ENCODE data around the gene TIMM9. TPM values are rescaled to one million over a fixed set of nuclear protein-coding genes. Genes with fewer than 3 reads are reported as not detected.

TIMM9 gene
- total RNA-seq, 4 donors from 2014 or later = 35.4 to 57.8 (median 47.3) TPM

- TF ChIP-seq, protein P1, sequence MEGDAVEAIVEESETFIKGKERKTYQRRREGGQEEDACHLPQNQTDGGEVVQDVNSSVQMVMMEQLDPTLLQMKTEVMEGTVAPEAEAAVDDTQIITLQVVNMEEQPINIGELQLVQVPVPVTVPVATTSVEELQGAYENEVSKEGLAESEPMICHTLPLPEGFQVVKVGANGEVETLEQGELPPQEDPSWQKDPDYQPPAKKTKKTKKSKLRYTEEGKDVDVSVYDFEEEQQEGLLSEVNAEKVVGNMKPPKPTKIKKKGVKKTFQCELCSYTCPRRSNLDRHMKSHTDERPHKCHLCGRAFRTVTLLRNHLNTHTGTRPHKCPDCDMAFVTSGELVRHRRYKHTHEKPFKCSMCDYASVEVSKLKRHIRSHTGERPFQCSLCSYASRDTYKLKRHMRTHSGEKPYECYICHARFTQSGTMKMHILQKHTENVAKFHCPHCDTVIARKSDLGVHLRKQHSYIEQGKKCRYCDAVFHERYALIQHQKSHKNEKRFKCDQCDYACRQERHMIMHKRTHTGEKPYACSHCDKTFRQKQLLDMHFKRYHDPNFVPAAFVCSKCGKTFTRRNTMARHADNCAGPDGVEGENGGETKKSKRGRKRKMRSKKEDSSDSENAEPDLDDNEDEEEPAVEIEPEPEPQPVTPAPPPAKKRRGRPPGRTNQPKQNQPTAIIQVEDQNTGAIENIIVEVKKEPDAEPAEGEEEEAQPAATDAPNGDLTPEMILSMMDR (IDR thresholded peaks at IDR 0.05; ENCODE audit: low read depth) = no peak
Observed at GRCh38 chr14:58426670-58427280, 556 bp downstream of the TIMM9 start.

GRCh38 chr14:58415636-58416547 lies 11.4 kb downstream of the TIMM9 start:
- TF ChIP-seq, protein P1 (IDR thresholded peaks at IDR 0.05; ENCODE audit: low read depth) = no peak

- TF ChIP-seq, protein P1 (IDR thresholded peaks at IDR 0.05; ENCODE audit: low read depth) = no peak
Observed at GRCh38 chr14:58414845-58415244, 12.5 kb downstream of the TIMM9 start.

GRCh38 chr14:58408681-58409215 lies 18.6 kb downstream of the TIMM9 start:
- TF ChIP-seq, protein P1 (IDR thresholded peaks at IDR 0.05; ENCODE audit: low read depth) = no peak

GRCh38 chr14:58401587-58401986 lies 25.7 kb downstream of the TIMM9 start:
- TF ChIP-seq, protein P1 (IDR thresholded peaks at IDR 0.05; ENCODE audit: low read depth) = no peak

DNA sequence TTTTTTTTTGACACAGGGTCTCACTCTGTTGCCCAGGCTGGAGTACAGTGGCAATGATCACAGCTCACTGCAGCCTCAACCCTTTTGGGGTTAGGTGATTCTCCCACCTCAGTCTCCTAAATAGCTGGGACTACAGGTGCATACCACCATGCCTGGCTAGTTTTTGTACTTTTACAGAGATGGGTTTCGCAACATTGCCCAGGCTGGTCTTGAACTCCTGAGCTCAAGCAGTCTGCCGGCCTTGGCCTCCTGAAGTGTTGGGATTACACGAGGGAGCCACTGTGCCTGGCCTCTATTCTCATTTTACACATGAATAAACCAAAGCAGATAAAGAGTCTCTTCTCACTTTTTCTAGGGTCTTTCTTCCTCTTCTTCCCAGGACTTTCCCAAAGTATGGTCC lies 28.4 kb downstream of the TIMM9 start:
- TF ChIP-seq, protein P1 (IDR thresholded peaks at IDR 0.05; ENCODE audit: low read depth) = no peak

GRCh38 chr14:58398495-58398894 lies 28.8 kb downstream of the TIMM9 start:
- TF ChIP-seq, protein P1 (IDR thresholded peaks at IDR 0.05; ENCODE audit: low read depth) = no peak

Measured in subcutaneous adipose tissue (tissue), 4 donors.